ENCODE measurements around the gene ZMYND15.

ZMYND15 gene

DNA sequence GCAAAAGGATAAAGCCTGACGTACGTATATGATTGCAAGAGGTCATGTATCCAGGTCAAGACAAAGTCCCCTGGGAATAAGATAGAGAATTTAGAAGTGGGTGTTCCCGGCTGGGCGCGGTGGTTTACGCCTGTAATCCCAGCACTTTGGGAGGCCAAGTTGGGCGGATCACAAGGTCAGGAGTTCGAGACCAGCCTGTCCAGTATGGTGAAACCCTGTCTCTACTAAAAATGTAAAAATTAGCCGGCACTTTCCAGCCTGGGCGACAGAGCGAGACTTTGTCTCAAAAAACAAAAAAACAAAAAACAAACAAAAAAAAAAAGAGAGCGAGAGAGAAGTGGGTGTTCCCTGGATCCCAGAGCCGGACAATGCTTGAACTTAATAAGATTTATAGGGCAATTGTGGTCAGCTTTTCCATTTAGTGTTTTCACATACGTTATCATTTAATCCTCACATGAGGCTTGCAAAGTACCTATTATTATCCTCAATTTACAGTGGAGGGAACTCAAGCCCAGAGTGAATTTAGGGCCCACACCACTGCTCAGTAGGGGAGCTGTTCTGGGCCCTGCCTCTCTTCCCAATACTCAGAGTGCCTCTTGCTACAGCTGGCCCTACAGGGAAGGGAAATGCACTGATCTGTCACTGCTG, 48.6 kb downstream of the ZMYND15 start:
- no peak for DNase-seq

DNA sequence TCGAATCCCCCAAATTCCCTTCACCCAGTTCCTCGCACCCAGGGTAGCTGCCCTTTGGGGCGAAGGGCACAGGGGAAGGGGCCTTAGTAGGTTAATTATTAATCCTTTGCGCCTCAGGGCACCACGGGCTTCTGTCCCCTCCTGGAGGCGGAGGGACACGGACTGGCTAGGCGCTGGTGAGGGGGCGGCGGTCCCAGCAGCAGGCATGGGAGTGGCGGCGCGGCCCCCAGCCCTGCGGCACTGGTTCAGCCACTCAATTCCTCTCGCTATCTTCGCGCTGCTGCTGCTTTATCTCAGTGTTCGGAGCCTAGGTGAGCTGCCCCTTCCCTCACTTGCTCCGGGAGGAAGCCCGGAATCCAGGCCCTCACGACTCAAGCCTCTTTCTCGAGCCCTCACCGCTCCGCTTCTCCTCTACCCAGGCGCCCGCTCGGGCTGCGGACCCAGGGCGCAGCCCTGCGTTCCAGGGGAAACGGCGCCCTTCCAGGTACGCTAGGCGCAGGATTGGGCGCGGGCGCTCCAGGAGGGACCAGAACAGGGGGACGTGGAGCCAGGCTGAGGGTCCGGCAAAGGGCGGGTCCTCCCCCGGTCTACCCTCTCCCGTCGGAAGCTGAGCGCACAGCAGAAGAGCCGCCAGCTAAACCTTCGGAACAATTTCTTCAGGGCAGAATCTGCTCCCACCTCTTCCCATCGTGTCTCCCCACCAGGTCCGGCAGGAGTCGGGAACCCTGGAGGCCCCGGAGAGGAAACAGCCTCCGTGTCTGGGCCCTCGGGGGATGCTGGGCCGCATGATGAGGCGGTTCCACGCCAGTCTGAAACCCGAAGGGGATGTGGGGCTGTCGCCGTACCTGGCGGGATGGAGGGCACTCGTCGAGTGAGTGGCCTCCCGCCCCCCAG, 49.4 kb downstream of the ZMYND15 start, which contains the start of gene GLTPD2:
Gene GLTPD2 (plus strand): TSS at position 158 of the 894 bp plus-strand sequence. CDS start 48 bp downstream, at position 206.
- DNase-seq = no peak

DNA sequence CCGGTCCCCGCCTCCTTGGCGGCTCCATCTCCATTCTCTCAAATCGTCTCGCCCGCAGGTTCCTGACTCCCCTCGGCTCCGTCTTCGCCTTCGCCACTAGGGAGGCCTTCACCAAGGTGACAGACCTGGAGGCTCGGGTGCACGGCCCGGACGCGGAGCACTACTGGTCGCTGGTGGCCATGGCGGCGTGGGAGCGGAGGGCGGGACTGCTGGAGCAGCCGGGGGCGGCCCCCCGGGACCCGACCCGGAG, 50.0 kb downstream of the ZMYND15 start:
- DNase-seq = no peak

DNA sequence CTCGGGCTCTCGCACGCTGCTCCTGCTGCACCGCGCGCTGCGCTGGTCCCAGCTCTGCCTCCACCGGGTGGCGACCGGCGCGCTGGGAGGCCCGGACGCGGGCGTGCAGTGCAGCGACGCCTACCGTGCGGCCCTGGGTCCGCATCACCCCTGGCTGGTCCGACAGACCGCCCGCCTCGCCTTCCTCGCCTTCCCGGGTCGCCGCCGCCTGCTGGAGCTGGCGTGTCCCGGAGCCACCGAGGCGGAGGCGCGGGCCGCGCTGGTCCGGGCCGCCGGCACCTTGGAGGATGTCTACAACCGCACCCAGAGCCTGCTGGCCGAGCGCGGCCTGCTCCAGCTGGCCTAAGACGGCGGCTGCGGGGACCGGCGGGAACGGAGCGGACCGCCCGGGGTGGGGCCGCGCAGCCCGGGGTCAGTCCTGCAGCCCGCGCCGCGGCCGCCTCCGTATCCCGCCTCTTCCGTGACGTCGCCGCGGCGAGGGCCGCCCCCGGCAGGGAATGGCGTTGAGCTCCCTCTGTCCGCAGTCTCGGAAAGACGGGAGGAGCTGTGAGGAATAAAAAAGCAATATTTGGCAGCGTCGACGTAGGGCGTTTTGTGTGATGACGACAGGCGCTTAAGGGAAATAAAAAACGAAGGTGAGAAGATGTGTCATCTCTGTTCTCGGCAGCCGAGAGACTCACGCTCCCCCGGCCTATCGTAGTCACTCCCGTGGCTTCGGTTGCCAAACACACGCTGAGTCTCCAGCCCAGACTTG, 50.5 kb downstream of the ZMYND15 start:
- DNase-seq = peak; percentile 85

DNA sequence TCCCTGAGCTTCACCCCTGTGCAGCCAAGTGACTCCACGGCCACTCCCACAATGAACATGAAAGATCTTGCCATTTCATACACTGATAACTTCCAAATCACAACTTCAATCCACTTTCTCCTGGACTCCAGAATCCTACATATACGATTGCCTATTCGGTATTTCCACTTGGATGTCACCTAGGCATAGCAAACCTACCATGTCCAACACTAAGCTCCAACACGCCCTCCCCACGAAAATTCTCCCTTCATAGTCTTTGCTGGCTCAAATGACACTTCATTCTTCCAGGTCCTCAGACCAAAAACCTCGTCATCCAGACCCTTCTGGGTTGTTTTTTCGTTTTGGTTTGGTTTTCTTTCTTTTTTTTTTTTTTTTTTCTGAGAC, 51.1 kb downstream of the ZMYND15 start:
- no peak for DNase-seq

DNA sequence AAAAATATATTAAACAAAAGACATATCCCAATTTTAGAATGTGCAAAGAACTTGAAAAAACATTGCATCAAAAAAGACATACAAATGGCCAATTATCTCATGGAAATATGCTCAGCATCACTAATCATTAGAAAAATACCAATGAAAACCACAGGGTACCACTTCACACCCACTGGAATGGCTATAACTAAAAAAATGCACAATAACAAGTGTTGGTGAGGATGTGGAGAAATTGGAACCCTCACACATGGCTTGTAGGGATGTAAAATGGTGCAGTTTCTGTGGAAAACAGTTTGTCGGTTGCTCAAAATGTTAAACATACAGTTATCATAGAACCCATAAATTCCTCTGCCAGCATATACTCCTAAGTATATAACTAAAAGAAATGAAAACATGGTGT, 55.5 kb downstream of the ZMYND15 start:
- no peak for DNase-seq
